HG03439 (cell line): ENCODE results near the gene MMRN2.
"Not testable (repeated sequence)": the region's sequence is repeated elsewhere in the genome, so short reads cannot be mapped to it uniquely, and the experiment has no call there.

Source experiments
- ATAC-seq: cut with Tn5 transposase; IDR thresholded peaks from one replicate; pipeline ENCODE4 v1.9.1; 2021; ENCODE audit warnings: mild to moderate bottlenecking, moderate library complexity; ENCODE audit not compliant: unreplicated experiment

The MMRN2 gene

DNA sequence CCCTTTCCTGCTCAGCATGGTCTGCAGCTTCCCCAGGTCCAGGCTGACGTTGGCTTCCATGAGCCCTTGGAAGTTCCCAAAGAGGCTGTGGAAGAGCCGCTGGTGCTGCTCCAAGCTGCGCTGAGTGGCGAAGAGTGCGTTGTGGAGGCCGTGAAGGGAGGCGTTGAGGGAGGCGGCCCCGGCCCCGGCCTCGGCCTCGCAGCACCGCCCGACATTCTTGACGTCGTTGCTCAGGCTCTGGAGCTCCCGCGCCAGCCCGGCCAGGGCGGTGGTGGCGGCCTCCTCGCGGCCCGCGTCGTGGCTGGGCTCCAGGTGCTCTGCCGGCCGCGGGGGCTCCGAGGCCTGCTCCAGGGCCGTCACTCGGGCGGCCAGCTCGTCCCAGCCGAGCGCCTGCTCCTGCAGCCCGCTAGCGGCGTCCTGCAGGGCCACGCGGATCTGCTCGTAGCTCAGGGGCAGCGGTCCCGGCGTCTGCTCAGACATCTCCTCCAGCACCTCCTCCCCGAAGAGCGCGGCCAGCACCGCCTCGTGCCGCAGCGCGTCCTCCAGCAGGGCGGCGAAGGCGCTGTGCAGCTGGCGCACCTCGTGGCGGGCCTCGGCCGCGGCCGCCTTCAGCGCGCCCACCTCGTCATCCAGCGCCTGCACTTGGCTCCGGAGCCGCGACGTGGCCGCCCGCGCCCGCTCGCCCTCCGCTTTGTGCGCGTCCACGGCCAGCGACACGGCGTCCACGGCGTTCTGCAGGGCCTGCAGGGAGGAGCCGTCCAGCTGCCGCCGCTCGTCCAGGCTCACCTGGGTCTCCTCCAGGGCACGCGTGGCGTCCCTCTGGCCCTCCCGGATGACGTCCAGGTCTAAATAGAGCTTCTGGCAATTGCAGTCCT, 14.7 kb downstream of the MMRN2 start:
- ATAC-seq: no peak

DNA sequence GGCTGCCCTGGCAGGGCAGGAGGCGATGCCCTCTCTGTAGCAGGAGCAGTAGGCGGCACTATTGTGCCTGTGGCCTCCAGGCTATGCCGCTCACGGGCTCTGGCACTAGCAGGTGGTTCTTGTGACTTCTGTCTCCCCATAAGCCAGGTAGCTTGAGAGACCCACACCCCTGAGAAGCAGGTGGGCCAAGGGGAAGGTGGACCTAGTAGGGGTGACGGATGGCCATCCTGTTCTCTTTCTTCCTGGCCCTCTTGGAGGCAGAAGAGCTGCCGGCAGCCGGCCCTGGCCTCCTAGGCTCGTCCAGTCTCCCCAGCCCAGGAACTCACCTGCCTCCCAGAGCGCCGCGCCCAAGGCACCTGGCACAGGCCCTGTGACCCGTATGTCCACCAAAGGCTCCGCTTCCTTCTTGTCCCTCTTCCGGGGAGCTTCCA, 15.4 kb downstream of the MMRN2 start:
- no peak for ATAC-seq

DNA sequence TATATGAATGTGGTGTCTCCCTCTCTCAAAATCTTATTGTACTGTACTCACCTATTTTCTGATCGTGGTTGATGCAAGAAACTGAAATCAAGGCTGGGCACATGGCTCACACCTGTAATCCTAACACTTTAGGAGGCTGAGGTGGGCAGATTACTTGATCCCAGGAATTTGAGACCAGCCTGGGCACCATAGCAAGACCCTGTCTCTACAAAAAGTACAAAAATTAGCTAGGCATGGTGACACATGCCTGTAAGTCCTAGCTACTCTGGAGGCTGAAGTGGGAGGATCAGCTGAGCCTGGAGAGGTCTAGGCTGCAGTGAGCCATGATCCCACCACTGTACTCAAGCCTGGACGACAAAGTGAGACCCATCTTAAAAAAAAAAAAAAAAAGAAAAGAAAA, 16.0 kb downstream of the MMRN2 start:
- ATAC-seq: no peak

DNA sequence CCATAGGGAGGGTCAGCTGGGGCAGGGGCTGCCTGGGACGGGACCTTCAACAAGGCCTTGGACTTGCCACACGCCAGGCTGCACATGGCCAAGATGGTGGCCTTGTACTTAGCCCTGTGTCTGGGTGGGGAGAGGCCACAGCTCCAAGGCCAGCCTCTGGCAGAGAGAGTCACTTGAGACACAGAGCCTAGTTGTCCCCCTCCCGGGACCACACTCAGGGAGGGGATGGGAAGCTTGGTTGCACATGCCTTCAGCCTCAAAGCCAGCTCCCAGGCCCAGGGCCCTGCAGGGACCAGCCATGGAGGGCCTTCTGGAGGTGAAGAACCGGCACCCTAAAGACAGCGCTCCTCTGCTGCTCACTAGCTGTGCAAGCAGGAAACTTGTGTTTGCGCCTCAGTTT, 16.7 kb downstream of the MMRN2 start:
- no peak for ATAC-seq

DNA sequence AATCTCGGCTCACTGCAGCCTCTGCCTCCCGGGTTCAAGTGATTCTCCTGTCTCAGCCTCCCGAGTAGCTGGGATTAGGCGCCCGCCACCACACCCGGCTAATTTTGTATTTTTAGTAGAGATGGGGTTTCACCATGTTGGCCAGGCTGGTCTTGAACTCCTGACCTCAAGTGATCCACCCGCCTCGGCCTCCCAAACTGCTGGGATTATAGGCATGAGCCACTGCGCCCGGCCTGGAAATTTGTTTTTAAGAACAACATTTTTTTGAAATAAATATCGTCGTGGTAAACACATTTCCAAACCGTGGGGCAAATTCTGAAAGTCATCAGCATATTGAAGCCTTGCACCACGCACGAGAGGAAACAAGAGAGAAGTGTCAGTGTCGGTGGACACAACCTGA, 17.3 kb downstream of the MMRN2 start:
- ATAC-seq: not testable (repeated sequence)

DNA sequence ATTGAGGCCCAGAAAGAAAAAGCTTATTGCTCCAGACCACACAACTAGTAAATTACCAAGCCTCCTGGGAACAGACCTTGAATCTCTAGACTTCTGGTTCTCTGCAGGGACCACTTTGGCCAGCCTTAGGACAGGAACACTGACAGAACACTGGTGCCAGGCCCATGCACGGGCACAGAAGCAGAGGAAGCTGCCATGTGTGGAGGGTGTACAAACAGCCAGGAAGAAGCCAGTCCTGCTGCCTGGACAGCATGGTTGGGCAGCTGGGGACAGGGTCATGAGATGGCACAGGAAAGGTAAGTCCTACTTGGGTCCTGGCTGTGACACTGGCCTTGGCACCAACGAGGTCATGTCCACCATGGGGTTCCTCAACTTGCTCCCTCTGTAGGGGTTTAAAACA, 19.2 kb downstream of the MMRN2 start:
- ATAC-seq: no peak

DNA sequence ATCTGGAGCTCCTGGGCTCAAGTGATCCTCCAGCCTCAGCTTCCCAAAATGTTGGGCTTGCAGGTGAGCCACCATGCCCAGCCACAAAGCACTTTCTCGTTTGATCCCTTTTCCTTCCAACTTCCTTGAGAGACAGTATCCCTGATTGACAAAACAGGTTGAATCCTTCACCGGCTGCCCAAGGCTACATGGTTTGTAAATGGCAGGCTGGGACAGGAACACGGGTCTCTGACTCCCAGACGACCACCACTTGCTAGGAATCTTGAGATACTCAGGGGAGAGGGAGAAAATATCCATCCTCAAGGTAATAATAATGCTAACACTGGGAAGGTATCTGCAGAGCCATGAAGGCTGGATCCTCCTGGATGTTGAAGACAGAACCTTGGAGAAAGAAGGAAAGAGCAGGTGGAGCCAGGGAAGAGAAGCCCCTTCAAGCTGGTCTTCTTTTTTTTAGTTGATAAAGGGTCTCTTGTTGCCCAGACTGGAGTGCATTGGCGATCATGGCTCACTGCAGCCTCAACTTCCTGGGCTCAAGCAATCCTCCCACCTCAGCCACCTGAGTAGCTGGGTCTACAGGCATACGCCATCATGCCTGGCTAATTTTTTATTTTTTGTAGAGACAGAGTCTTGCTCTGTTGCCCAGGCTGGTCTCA, 19.8 kb downstream of the MMRN2 start:
- ATAC-seq: no peak

DNA sequence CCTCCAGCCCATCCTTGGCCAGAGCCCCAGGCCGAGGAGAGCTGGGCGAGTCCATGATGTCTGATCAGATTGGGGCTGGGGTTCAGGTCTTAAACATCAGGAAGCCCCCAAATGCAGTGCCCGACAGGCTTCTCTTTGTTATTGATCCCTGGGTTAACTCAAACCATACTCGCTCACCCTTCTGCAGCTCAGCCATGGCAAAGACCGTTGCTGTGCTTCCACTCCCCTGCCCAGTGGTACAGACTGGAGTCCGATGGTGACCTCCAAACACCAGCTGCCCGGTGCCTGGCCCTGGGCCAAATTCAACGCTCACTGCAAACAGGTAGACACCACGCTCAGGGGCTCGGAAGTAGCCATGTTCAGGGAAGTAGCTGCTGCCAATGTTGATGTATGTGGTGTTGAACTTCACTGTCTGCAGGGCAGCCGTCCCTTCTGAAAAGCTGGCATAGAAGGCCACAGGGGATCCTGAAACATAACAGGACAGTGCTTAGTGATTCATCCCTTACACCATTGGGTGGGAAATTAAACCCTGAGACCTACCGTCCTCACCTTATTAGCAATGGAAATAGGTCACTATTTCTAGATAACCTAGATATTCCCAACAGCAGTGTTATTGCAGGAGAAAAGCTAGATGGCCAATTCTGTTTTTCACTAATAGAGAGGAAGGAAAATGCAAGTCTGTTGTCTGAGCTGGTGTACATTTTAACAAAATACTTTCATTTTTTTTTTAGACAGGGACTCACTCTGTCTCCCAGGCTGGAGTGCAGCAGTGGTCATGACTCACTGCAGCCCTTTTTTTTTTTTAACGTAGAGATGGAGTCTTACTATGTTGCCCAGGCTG, 20.5 kb downstream of the MMRN2 start:
- ATAC-seq: no peak

DNA sequence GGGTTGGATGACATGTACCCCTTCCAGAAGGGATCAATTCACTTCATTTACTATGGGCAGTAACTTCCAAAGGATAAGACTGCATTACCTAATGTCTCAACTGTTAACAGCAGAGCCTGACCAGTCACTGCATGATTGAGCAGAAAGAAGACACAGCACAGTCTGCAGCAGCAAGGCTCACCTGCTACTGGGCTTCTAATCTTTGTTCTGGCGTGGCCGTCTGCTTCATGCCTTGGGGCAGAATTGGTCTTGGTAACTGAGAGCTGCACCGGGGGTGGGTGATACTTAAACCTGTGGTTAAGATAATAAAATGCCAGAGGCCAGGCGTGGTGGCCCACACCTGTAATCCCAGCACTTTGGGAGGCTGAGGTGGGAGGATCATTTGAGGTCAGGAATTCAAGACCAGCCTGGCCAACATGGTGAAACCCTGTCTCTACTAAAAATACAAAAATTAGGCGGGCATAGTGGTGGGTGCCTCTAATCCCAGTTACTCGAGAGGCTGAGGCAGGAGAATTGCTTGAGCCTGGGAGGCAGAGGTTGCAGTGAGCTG, 23.2 kb downstream of the MMRN2 start:
- not testable (repeated sequence) for ATAC-seq

DNA sequence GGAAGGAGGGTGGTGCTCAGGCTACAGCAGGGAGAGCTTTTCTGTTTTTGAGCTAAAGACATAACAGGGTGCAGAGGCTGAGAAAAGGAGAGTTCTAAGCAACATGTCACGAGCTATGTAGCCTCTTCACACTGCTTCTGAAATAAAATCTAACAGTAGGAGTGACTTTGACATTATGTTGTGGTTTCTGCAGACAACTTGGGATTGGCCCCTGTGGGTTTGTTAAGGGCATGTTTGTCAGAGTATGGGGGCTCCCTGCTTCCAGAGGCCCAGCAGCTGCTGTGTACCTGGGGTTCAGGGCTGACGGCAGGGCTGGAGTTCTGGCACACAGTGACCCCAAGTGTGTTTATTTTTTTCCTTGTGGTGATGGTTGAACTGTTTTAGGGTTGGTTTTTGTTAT, 24.7 kb downstream of the MMRN2 start:
- no peak for ATAC-seq

DNA sequence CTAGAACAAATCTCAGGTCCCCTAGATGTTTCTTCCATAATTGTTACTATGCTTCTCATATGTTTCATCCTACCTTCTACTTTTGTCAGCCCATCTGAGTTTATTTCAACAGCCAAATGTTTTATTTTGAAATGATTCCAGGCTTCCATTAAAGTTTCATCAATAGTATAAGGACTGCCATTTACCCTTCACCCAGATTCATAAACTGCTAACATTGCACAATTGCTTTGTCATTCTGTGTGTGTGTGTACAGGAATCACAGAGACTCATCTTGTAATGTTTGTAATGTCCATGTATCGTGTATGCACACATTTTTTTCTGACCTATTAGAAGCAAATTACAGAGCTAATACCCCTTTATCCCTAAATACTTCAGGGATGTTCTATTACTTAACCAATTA, 25.5 kb downstream of the MMRN2 start:
- ATAC-seq: no peak

DNA sequence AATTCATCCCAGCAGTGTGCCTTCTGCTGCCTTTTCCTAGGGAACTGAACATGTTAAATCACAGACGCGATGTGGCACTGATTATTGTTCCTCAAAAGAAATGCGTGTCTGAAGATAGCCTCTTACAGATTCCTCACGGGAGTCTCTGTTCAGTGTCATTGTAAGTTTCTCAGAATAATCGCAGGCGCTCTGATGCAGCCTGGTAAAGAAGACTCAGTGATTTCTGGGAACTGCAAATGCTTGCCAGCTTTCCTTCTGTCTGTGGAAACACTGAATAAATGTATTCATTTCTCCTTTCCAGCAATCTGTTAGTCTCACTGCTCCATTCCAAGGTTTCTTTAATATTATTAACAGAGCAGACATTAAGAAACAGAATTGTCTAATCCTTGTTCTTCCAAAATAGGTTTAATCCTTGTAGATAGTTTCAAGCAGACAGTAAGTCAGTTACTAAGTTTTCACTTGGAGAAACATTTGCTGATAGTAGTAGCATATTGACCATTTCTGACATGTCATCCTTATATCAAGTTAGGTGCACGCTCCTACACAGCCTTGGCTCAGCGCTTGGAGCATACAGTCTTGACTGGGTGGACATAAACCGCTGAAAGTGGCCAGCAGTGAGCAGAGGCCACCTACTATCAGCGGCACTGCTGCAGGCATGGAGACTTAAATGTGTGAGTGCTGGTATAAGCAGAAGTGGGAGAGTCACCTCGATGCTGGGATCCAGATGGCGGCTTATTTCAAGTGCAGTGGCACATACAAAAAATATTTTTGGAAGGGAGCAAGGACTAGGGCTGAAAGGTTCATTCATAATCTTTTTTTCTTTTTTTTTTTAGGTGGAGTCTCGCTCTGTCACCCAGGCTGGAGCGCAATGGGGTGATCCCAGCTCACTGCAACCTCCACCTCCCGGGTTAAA, 27.7 kb downstream of the MMRN2 start:
- no peak for ATAC-seq

DNA sequence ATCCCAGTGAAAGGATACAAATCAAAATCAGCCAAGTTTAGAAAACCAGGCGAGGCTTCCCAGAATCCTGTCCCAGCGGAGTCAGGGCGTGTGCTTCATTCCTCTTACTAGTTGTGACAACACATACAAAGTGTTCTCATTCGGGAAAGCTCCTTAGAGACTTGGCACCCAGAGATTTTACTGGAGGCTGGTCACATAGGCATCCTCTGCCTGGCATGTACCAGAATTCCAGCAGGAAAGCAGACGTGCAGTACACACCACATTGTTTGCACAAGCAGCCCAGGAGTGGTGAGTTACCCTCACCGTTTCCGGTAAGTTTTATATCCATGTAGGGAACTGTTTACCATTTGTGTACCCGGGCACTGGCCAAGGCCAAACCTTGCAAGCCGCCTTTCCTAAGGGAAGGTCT, 34.9 kb downstream of the MMRN2 start:
- no peak for ATAC-seq

DNA sequence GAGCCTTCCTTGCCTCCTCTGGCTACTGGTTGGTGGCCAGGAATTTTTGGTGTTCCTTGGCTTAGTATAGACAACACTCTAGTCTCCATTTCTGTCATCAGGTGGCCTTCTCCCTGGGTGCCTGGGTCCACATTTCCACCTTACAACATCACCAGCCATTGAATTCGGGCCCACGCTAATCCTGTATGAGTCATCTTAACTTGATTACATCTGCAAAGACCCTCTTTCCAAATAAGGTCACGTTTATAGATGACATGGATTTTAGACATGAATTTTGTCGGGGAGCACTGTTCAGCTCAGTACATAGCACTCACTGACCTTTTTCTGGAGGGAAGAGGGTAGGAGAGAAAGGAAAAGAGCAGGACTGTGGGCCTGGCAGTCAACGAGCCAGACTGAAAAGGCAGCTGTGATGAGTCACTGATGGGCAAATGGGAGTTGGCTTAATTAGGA, 39.4 kb downstream of the MMRN2 start:
- no peak for ATAC-seq

DNA sequence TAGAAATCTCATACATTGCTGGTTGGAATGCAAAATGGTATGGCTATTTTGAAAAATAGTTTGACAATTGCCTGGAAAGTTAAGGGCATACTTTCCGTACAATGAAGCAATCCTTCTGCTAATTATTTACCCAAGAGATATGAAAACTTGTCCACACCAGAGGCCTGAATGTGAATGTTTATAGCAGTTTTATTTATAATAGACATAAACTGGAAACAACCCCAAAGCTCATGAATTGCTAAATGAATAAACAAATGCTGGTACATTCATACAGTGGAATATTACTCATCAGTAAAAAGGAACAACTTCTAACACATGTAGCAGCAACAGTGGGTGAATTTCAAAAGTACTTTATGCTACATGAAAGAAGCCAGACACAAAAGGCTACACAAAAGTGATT, 42.7 kb downstream of the MMRN2 start:
- no peak for ATAC-seq

DNA sequence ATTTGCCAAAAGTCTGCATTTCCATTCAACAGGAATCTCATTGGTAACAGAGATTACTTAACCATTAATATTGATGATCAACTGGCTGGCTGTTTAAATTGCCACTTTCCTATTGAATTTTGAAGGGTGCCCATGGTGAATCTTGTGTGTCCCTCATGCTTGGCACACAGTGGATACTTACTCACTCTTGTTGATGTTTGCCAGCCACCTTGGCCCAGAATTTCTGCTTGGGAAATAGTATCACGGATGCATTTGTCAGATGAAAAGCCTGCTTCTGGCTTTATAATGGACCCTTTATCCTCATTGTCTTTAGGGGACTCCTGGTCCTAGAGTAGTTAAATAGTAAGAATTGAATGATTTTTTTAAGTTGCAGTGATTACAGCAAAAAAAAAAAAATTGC, 52.0 kb downstream of the MMRN2 start:
- ATAC-seq: no peak

DNA sequence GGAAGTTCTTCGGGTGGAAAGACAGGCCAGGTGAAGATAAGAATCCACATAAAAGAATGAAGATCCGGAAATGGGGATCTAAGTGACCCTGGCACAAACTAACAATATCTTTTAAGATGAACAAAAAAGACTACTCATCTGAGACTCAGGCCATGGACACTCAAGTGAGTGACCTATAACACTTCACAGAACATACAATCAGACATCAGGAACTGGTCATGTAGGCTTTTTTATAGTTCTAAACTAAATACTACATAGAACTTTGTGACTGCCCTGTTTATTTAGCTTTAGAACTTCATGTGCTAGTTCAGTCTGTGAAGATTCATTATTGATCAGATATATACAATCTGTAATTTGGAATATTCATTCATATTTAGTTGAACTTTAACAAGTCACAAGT, 52.8 kb downstream of the MMRN2 start:
- no peak for ATAC-seq

DNA sequence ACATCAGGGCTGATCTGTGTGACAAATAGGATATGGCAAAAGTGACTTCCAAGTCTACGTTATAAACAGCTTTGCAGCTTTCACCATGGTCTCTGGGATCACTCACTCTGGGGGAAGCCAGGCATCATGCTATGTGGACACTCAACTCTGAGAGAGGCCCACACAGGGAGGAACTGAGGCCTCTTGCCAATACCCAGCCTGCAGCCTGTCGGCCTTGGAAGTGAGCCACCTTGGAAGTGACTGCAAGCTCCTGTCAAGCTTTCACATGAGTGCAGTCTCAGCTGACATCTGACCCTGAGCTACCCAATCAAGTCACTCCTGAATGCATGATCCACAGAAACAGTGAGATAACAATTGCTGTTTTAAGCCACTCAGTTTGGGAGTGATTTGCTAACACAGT, 56.5 kb downstream of the MMRN2 start:
- no peak for ATAC-seq

DNA sequence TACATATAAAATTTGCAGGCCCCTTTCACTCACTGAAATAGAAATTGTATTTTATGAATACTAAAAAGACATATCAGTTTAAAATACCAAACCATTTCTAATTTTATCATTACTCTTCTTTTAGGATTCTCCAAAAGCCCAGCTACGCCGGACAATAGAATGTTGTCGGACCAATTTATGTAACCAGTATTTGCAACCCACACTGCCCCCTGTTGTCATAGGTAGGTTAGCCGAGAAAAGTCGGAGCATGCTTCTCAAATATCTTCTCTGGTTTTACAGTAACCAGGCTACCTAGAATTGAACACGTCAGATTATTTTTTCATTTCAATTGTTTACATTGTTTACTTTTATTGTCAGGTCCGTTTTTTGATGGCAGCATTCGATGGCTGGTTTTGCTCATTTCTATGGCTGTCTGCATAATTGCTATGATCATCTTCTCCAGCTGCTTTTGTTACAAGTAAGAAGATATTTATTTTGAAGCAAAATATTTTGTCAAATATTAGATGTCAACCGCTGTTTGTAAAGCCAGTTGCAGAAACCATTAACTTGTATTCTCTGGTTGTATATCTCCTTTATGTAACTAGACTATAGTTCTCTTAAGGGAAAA, 57.6 kb downstream of the MMRN2 start:
- ATAC-seq: no peak

DNA sequence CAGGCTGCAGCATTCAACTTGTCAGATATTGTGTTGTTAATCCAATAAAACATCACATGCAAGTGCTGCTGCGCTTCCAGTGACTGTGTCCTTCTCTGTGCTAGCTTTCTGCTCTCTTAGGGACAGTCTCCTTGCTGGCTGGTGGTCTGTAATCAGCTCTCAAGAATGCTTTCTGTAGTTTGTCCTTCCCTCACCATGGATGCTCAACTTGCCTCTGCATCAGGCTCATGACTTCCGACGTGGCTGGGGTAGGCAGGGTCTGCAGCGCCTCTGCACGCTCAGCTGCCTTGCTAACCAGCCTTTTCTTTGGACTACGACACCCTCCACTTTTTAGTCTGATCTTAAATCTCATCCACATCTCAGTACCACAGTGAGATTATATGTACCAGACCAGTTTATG, 58.3 kb downstream of the MMRN2 start:
- ATAC-seq: no peak
